Dendritic cell treated with granulocyte-macrophage colony-stimulating factor and Interleukin-4, amounts not matched to agents 40 ng/mL and 50 ng/mL, for 4 days (primary cell): ENCODE measurements around the gene RAP1GDS1.
"Not testable (repeated sequence)": the region's sequence is repeated elsewhere in the genome, so short reads cannot be mapped to it uniquely, and the experiment has no call there.

Source experiments
- H3K27ac Mint-ChIP-seq: one replicate; pipeline ENCODE4 v1.8.0; 2022; ENCODE audit warnings: mild to moderate bottlenecking, mixed read lengths
- H3K27me3 Mint-ChIP-seq: one replicate; pipeline ENCODE4 v1.8.0; 2022; ENCODE audit warnings: mild to moderate bottlenecking, mixed read lengths
- H3K36me3 Mint-ChIP-seq: one replicate; pipeline ENCODE4 v1.8.0; 2022; ENCODE audit warnings: low read depth, mixed read lengths
- H3K4me1 Mint-ChIP-seq: one replicate; pipeline ENCODE4 v1.8.0; 2022; ENCODE audit warnings: low read depth, mixed read lengths
- H3K4me3 Mint-ChIP-seq: one replicate; pipeline ENCODE4 v1.8.0; 2022; ENCODE audit warnings: mild to moderate bottlenecking, moderate library complexity, mixed read lengths
- H3K9me3 Mint-ChIP-seq: one replicate; pipeline ENCODE4 v1.8.0; 2022; ENCODE audit warnings: mixed read lengths
- intact Hi-C: fragments of 100-400 bp; cut with micrococcal nuclease; formaldehyde crosslinking; loops from one replicate; pipeline ENCODE4 v1.15.0; 2022

The RAP1GDS1 gene

DNA sequence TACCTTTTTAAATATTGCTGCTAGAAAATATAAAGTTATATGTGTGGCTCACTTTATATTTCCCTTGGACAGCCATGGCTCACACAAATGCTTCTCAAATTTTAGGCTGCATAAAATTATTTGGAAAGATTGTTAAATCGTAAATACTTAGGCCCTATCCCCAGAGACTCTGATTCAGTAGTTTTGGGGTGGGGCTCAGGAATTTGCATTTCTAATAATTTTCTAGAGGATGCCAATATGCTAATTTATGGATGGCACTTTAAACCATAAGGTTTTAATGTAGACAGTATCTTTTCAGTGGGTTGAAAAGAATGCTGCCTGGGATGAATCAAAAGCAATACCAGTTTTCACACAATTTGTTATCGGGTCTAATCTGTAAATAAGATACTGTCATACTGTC lies 49.7 kb downstream of the RAP1GDS1 start:
- Mint-ChIP-seq H3K27ac (no peak overlapping the region), H3K4me3 (no peak overlapping the region), H3K4me1 (no peaks in the 10 kb centered on the region), H3K27me3 (no peaks in the 10 kb centered on the region), H3K9me3 (no peaks in the 10 kb centered on the region), H3K36me3 (no peaks in the 10 kb centered on the region)
- intact Hi-C loops: no loop called here

DNA sequence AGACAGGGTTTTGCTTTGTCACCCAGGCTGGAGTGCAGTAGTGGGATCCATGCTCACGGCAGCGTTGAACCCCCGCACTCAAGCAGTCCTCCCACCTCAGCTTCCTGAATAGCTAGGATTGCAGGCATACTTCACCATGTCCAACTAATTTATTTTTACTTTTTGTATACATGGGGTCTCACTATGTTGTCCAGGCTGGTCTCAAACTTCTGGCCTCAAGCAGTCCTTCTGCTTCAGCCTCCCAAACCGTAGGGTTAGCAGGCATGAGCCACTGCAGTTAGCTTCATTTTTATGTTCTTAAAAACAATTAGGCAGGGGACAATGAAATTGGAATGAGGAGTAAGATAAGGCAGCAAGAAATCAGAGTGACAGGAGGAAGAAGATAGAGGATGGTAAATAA lies 50.5 kb downstream of the RAP1GDS1 start:
- intact Hi-C loops: no loop called here
- Mint-ChIP-seq H3K4me3 (no peak overlapping the region), H3K36me3 (no peaks in the 10 kb centered on the region), H3K27me3 (no peaks in the 10 kb centered on the region), H3K4me1 (no peaks in the 10 kb centered on the region), H3K9me3 (no peaks in the 10 kb centered on the region), H3K27ac (no peak overlapping the region)

DNA sequence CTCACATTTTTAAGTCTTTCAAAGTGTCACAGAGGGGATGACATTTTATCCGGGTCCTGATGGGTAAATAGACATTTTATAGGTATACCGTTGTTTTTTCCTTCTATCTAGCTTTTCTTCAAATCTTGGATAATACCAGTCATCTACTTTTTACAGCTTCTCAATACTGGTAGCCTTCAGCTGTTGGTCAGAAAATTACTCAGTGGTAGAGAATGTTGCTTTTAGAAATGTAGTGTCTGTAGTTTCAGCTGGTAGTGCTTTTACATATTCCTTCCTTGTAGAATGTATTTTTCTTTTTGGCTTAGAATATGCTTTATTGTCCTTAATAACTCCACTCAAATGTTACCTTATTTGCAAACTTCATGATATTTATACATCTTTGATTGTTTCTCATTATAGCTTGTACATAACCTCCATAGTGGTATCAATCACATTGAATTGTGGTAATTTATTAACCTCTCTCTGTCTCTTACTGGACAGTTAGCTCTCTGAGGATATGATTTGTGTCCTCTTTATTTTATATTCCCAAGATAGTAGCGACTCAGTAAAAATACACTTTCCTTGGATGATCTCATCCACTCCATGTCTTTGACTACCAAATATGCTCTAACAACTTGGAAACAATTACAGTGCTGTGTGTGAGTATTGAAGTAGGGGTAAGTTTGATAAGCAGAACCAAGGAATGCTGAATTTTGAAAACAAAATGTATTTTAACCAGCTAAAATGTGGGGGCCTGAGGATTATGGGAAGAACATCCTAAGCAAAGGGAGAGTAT lies 53.8 kb downstream of the RAP1GDS1 start:
- Mint-ChIP-seq H3K4me1 (no peaks in the 10 kb centered on the region), H3K9me3 (peaks cover 7% of the 10 kb centered on the region), H3K4me3 (no peak overlapping the region), H3K27me3 (no peaks in the 10 kb centered on the region), H3K36me3 (no peaks in the 10 kb centered on the region), H3K27ac (no peak overlapping the region)
- intact Hi-C loops: no loop called here

DNA sequence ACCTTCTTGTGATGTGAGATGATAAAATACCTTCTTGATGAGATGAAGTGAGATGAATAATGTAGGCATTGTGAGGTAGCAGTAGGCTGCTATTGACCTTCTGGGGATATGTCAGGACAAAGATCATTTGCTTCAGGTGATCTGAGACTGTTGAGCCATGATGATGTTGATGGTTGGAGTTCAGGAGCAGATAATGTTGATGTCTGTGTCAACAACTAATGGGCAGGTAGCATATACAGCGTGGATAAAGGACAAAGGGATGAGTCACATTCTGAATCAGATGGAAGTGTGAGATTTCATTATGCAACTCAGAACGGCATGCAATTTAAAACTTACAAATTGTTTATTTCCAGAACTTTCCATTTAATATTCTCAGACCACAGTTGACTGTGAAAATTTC lies 57.3 kb downstream of the RAP1GDS1 start:
- Mint-ChIP-seq H3K27me3 (no peaks in the 10 kb centered on the region), H3K4me3 (no peak overlapping the region), H3K27ac (no peak overlapping the region), H3K9me3 (peaks cover 11% of the 10 kb centered on the region), H3K36me3 (no peaks in the 10 kb centered on the region), H3K4me1 (no peaks in the 10 kb centered on the region)
- intact Hi-C loops: no loop called here

DNA sequence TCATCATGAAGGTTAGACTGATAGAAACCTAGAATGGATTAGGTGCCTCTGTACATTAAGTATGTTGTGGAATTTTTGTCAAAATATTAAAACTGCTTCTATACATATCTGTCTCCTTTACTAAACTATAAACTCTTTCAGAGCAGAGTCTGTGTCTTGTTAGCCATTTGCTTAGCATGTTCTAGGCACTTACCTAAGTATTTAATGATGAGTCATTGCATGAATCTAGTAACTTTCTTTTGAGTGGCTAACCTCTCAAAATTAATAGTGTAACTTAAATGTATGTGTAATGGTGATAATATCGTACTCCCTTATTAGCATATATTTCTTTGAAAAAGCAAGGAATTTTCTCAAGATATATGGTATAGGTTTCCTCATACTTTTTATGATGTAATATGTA lies 57.8 kb downstream of the RAP1GDS1 start:
- Mint-ChIP-seq H3K27ac (no peak overlapping the region), H3K9me3 (peaks cover 11% of the 10 kb centered on the region), H3K36me3 (no peaks in the 10 kb centered on the region), H3K4me1 (no peaks in the 10 kb centered on the region), H3K4me3 (no peak overlapping the region), H3K27me3 (no peaks in the 10 kb centered on the region)
- intact Hi-C loops: no loop called here

DNA sequence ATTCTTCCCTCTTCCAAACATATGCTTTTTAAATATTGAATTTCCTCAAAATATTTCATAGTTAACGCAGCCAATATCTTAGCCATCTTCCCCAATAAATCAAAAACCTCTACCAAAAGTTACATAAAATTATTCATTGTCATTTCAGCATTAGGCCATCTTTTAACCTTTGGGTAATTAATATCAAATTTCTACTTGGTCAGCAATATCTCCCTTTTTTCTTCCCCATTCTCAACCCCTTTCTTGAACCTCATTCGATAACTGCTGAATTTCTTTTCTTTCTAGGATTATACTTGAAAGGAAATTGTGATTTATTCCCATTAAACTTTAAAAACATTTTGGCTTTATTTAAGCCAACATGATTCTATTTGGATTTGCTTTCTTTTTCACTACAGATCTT lies 65.0 kb downstream of the RAP1GDS1 start:
- peaks cover 25% of the 10 kb centered on the region for H3K36me3 Mint-ChIP-seq
- H3K27ac Mint-ChIP-seq: no peak overlapping the region
- peaks cover 15% of the 10 kb centered on the region for H3K9me3 Mint-ChIP-seq
- H3K27me3 Mint-ChIP-seq: no peaks in the 10 kb centered on the region
- no peaks in the 10 kb centered on the region for H3K4me1 Mint-ChIP-seq
- no peak overlapping the region for H3K4me3 Mint-ChIP-seq
- intact Hi-C loops: no loop called here

GRCh38 chr4:98327694-98328093 lies 66.5 kb downstream of the RAP1GDS1 start:
- Mint-ChIP-seq H3K27me3 (no peaks in the 10 kb centered on the region), H3K36me3 (peaks cover 28% of the 10 kb centered on the region), H3K9me3 (peaks cover 27% of the 10 kb centered on the region), H3K4me1 (no peaks in the 10 kb centered on the region), H3K27ac (no peak overlapping the region), H3K4me3 (no peak overlapping the region)
- intact Hi-C loops: no loop called here

DNA sequence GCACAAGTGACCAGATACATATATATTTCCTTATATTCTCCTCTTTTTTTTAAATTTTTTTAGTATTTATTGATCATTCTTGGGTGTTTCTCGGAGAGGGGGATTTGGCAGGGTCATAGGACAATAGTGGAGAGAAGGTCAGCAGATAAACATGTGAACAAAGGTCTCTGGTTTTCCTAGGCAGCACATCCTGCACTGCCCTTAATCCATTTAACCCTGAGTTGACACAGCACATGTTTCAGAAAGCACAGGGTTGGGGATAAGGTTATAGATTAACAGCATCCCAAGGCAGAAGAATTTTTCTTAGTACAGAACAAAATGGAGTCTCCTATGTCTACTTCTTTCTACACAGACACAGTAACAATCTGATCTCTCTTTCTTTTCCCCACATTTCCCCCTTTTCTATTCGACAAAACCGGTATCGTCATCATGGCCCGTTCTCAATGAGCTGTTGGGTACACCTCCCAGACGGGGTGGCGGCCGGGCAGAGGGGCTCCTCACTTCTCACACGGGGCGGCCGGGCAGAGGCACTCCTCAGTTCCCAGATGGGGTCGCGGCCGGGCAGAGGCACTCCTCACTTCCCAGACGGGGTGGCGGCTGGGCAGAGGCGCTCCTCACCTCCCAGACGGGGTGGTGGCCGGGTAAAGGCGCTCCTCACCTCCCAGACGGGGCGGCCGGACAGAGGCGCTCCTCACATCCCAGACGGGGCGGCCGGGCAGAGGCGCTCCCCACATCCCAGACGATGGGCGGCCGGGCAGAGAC lies 68.9 kb downstream of the RAP1GDS1 start:
- intact Hi-C loops, H3K4me1 Mint-ChIP-seq, H3K27ac Mint-ChIP-seq, H3K27me3 Mint-ChIP-seq, H3K4me3 Mint-ChIP-seq: not testable (repeated sequence)
- H3K9me3 Mint-ChIP-seq: peaks cover 34% of the 10 kb centered on the region
- H3K36me3 Mint-ChIP-seq: peaks cover 34% of the 10 kb centered on the region

GRCh38 chr4:98332017-98332416 lies 70.8 kb downstream of the RAP1GDS1 start:
- Mint-ChIP-seq H3K4me3 (no peak overlapping the region), H3K36me3 (peaks cover 40% of the 10 kb centered on the region), H3K9me3 (peaks cover 34% of the 10 kb centered on the region), H3K27me3 (no peaks in the 10 kb centered on the region), H3K27ac (no peak overlapping the region), H3K4me1 (no peaks in the 10 kb centered on the region)
- intact Hi-C loops: no loop called here

DNA sequence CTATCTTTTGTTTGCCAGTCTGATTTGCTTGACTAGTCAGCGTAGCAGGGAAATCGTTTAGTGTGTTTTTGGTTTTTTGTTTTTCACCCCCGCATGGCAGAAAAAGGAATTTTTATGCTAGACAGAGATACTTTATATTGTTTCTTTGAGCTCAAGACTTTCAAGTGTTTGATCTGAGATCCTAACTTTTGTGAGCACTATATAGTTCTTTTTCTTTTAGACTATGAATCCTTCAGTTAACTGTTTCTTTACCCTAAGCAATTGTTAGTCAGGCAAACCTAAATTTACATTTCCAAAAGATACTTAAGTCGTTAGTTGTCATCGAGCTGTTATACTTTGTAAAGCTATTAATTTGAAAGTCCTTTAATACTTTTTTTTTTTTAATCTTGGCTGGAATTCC lies 73.3 kb downstream of the RAP1GDS1 start:
- Mint-ChIP-seq H3K4me1 (no peaks in the 10 kb centered on the region), H3K4me3 (no peak overlapping the region), H3K36me3 (peaks cover 28% of the 10 kb centered on the region), H3K27ac (no peak overlapping the region), H3K9me3 (peaks cover 34% of the 10 kb centered on the region), H3K27me3 (no peaks in the 10 kb centered on the region)
- intact Hi-C loops: no loop called here

- Mint-ChIP-seq H3K4me3 (no peak overlapping the region), H3K4me1 (no peaks in the 10 kb centered on the region), H3K27me3 (no peaks in the 10 kb centered on the region), H3K9me3 (no peaks in the 10 kb centered on the region), H3K36me3 (peaks cover 6% of the 10 kb centered on the region), H3K27ac (no peak overlapping the region)
- intact Hi-C loops: no loop called here
Measured at GRCh38 chr4:98338761-98339438, 77.7 kb downstream of the RAP1GDS1 start.

GRCh38 chr4:98341309-98341708 lies 80.1 kb downstream of the RAP1GDS1 start:
- intact Hi-C loops: no loop called here
- no peaks in the 10 kb centered on the region for H3K4me1 Mint-ChIP-seq
- no peaks in the 10 kb centered on the region for H3K9me3 Mint-ChIP-seq
- H3K4me3 Mint-ChIP-seq: no peak overlapping the region
- no peak overlapping the region for H3K27ac Mint-ChIP-seq
- H3K36me3 Mint-ChIP-seq: peaks cover 5% of the 10 kb centered on the region
- no peaks in the 10 kb centered on the region for H3K27me3 Mint-ChIP-seq

GRCh38 chr4:98343626-98344025 lies 82.4 kb downstream of the RAP1GDS1 start:
- H3K9me3 Mint-ChIP-seq: no peaks in the 10 kb centered on the region
- no peaks in the 10 kb centered on the region for H3K27me3 Mint-ChIP-seq
- intact Hi-C loops: no loop called here
- H3K36me3 Mint-ChIP-seq: peaks cover 19% of the 10 kb centered on the region
- no peaks in the 10 kb centered on the region for H3K4me1 Mint-ChIP-seq
- no peak overlapping the region for H3K27ac Mint-ChIP-seq
- no peak overlapping the region for H3K4me3 Mint-ChIP-seq

DNA sequence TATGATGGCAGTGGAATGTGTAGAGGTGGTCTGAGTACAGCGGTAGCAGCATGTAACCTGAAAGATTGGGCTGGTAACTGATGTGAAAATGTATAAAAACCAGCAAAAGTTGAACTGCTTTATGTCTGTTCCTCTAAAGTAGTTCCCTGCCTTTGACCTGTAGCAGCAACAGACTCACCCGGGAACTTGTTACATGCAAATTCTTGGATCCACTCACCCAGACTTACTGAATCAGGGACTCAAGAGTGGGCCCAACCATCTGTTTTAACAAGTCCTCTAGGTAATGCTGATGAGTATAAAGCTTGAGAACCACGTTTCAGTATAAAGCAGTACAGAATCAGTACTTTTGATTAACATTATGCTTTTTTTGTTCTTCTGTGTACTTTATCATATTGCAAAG lies 84.7 kb downstream of the RAP1GDS1 start:
- Mint-ChIP-seq H3K27me3 (no peaks in the 10 kb centered on the region), H3K36me3 (peaks cover 27% of the 10 kb centered on the region), H3K4me1 (no peaks in the 10 kb centered on the region), H3K4me3 (no peak overlapping the region), H3K9me3 (no peaks in the 10 kb centered on the region), H3K27ac (no peak overlapping the region)
- intact Hi-C loops: no loop called here
